WTC11 (cell line): ENCODE measurements around the gene APOA4. TPM values are rescaled to one million over a fixed set of nuclear protein-coding genes. Genes with fewer than 3 reads are reported as not detected.

ENCODE experiments used
- ATAC-seq: fragments of 200-7000 bp; cut with Tn5 transposase; 2 replicates; pipeline ENCODE4 v1.10.0; 2021; ENCODE audit warnings: mild to moderate bottlenecking, moderate library complexity
- CTCF ChIA-PET: fragments of 300-600 bp; sonication (Branson Sonifier 250); formaldehyde crosslinking; loops from one replicate; lab custom pipeline; 2021; ENCODE audit warnings: antibody characterized with exemption; lab: Charles Lee
- POLR2A ChIA-PET: fragments of 350-600 bp; sonication (Branson Sonifier 250); formaldehyde crosslinking; loops from one replicate; lab custom pipeline; 2021; ENCODE audit warnings: antibody characterized with exemption; lab: Charles Lee
- DNase-seq: peaks from one replicate; pipeline ENCODE4 v3.0.0; 2021; ENCODE audit warnings: low spot score
- H3K27ac Mint-ChIP-seq: 2 replicates; pipeline ENCODE4 v1.8.0; 2021; ENCODE audit warnings: mixed read lengths
- H3K27me3 Mint-ChIP-seq: 2 replicates; pipeline ENCODE4 v1.8.0; 2021; ENCODE audit warnings: low read depth, mild to moderate bottlenecking, moderate library complexity, mixed read lengths
- H3K36me3 Mint-ChIP-seq: 2 replicates; pipeline ENCODE4 v1.8.0; 2021; ENCODE audit warnings: mixed read lengths
- H3K4me1 Mint-ChIP-seq: 2 replicates; pipeline ENCODE4 v1.8.0; 2022; ENCODE audit warnings: mixed read lengths
- H3K4me3 Mint-ChIP-seq: 2 replicates; pipeline ENCODE4 v1.8.0; 2021; ENCODE audit warnings: mild to moderate bottlenecking, moderate library complexity, mixed read lengths
- H3K9me3 Mint-ChIP-seq: 2 replicates; pipeline ENCODE4 v1.8.0; 2021; ENCODE audit warnings: mixed read lengths
- ATF1 ChIP-seq: sonication (generic); formaldehyde crosslinking; IDR thresholded peaks from 2 replicates; pipeline ENCODE4 v1.8.1; 2023; ENCODE audit warnings: mild to moderate bottlenecking, moderate library complexity, missing genetic modification reagents
- GRHL2 ChIP-seq: fragments of 250-450 bp; sonication (Bioruptor Pico); IDR thresholded peaks from 2 replicates; pipeline ENCODE4 v1.8.0; 2022; ENCODE audit warnings: mild to moderate bottlenecking, moderate library complexity; ENCODE audit not compliant: insufficient replicate concordance, severe bottlenecking
- JAZF1 ChIP-seq: fragments of 250-450 bp; sonication (Bioruptor Pico); IDR thresholded peaks from 2 replicates; pipeline ENCODE4 v1.9.0; 2021; ENCODE audit warnings: moderate library complexity, mild to moderate bottlenecking, inconsistent platforms
- NR1H2 ChIP-seq: sonication (generic); formaldehyde crosslinking; IDR thresholded peaks from 2 replicates; pipeline ENCODE4 v1.9.0; 2021; ENCODE audit warnings: mild to moderate bottlenecking, moderate library complexity, missing genetic modification reagents
- RORB ChIP-seq: fragments of 250-450 bp; sonication (Bioruptor Pico); IDR thresholded peaks from 2 replicates; pipeline ENCODE4 v1.9.0; 2021; ENCODE audit warnings: mild to moderate bottlenecking
- ZNF317 ChIP-seq: sonication (generic); formaldehyde crosslinking; IDR thresholded peaks from 2 replicates; pipeline ENCODE4 v1.8.1; 2023; ENCODE audit warnings: low read depth, mild to moderate bottlenecking, moderate library complexity, missing genetic modification reagents, borderline replicate concordance
- total RNA-seq: library from RNA; stranded (reverse); gene quantifications from 3 replicates; pipeline ENCODE4 v1.2.3, GENCODE V29; 2021
- TF ChIP-seq, protein P1 (sequence below): fragments of 250-450 bp; sonication (Bioruptor Pico); conservative IDR thresholded peaks from 2 replicates; pipeline ENCODE4 v1.9.0; 2021; ENCODE audit warnings: mild to moderate bottlenecking
- TF ChIP-seq, protein P2 (sequence below): sonication (generic); formaldehyde crosslinking; conservative IDR thresholded peaks from 2 replicates; pipeline ENCODE4 v1.8.1; 2023; ENCODE audit warnings: mild to moderate bottlenecking, low read depth, missing genetic modification reagents, moderate library complexity
- TF ChIP-seq, protein P3 (sequence below): fragments of 200-600 bp; IDR thresholded peaks from 2 replicates; pipeline ENCODE4 v1.8.0; 2022; ENCODE audit warnings: antibody characterized with exemption
- TF ChIP-seq, protein P4 (sequence below): fragments of 250-450 bp; sonication (Bioruptor Pico); IDR thresholded peaks from 2 replicates; pipeline ENCODE4 v1.9.0; 2021; ENCODE audit warnings: mild to moderate bottlenecking, borderline replicate concordance
- TF ChIP-seq, protein P5 (sequence below): sonication (generic); formaldehyde crosslinking; conservative IDR thresholded peaks from 2 replicates; pipeline ENCODE4 v1.8.1; 2022; ENCODE audit warnings: mild to moderate bottlenecking, missing genetic modification reagents
- TF ChIP-seq, protein P6 (sequence below): sonication (generic); formaldehyde crosslinking; IDR thresholded peaks from 2 replicates; pipeline ENCODE4 v1.8.0; 2022; ENCODE audit warnings: mild to moderate bottlenecking, missing genetic modification reagents
- TF ChIP-seq, protein P7 (sequence below): sonication (generic); formaldehyde crosslinking; IDR thresholded peaks from 2 replicates; pipeline ENCODE4 v1.8.1; 2022; ENCODE audit warnings: mild to moderate bottlenecking, moderate library complexity, missing genetic modification reagents
- TF ChIP-seq, protein P8 (sequence below): sonication (generic); formaldehyde crosslinking; IDR thresholded peaks from 2 replicates; pipeline ENCODE4 v1.8.1; 2023; ENCODE audit warnings: mild to moderate bottlenecking, moderate library complexity, missing genetic modification reagents
- TF ChIP-seq, protein P9 (sequence below): sonication (generic); formaldehyde crosslinking; IDR thresholded peaks from 2 replicates; pipeline ENCODE4 v1.8.0; 2022; ENCODE audit warnings: missing genetic modification reagents

Gene APOA4
- total RNA-seq, 1 experiment from 2014 or later: not detected

DNA sequence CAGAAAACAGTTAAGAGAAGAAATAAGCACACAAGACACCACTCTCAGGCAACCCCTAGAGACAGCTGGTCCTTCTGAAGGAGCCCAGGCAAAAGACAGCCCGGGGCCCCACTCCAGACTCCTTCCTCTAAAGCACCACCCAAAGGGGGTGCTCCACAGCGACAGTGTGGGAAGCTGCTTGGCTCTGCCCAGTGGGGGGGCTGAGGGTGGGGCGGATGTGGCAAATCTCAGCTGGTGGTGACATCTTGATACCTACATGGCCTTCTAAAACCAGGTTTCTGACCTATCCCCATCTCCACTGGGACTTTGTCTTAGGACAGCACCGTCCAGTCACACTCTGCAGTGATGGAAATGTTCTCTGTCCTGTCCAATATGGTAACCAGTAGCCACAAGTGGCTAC lies 24.5 kb upstream of the APOA4 start (continued):
- TF ChIP-seq, protein P1, sequence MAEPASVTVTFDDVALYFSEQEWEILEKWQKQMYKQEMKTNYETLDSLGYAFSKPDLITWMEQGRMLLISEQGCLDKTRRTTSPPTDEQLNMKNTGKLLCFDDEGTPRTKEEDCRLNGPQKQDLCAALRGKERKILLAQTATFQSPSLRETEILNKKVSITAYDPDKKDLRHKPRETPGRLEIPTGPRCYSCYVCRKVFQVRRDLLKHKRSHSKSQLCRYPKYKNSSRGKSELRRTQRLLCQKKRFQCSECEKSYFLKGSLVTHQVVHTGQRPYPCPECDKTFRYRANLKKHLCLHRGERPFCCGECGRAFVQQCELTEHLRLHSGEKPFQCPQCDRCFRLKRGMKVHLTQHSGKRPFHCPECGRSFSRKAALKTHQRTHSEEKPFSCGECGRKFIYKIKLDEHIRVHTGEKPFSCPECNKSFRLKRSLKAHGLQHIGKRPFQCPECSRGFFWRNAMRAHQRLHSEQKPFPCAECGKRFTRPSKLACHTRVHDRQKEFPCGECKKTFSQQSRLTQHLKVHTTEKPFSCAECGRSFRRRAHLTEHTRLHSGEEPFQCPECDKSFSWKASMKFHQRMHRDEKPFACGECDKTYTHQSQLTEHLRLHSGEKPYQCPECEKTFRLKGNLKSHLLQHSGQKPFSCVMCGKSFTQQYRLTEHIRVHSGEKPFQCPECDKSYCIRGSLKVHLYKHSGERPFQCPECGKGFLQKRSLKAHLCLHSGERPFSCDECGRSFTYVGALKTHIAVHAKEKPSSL: no peak
- no peak for TF ChIP-seq RORB (CRISPR knock-in tag)
- TF ChIP-seq, protein P2, sequence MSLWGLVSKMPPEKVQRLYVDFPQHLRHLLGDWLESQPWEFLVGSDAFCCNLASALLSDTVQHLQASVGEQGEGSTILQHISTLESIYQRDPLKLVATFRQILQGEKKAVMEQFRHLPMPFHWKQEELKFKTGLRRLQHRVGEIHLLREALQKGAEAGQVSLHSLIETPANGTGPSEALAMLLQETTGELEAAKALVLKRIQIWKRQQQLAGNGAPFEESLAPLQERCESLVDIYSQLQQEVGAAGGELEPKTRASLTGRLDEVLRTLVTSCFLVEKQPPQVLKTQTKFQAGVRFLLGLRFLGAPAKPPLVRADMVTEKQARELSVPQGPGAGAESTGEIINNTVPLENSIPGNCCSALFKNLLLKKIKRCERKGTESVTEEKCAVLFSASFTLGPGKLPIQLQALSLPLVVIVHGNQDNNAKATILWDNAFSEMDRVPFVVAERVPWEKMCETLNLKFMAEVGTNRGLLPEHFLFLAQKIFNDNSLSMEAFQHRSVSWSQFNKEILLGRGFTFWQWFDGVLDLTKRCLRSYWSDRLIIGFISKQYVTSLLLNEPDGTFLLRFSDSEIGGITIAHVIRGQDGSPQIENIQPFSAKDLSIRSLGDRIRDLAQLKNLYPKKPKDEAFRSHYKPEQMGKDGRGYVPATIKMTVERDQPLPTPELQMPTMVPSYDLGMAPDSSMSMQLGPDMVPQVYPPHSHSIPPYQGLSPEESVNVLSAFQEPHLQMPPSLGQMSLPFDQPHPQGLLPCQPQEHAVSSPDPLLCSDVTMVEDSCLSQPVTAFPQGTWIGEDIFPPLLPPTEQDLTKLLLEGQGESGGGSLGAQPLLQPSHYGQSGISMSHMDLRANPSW (CRISPR knock-in tag): no peak
- no peak for TF ChIP-seq NR1H2 (CRISPR knock-in tag)
- TF ChIP-seq, protein P3, sequence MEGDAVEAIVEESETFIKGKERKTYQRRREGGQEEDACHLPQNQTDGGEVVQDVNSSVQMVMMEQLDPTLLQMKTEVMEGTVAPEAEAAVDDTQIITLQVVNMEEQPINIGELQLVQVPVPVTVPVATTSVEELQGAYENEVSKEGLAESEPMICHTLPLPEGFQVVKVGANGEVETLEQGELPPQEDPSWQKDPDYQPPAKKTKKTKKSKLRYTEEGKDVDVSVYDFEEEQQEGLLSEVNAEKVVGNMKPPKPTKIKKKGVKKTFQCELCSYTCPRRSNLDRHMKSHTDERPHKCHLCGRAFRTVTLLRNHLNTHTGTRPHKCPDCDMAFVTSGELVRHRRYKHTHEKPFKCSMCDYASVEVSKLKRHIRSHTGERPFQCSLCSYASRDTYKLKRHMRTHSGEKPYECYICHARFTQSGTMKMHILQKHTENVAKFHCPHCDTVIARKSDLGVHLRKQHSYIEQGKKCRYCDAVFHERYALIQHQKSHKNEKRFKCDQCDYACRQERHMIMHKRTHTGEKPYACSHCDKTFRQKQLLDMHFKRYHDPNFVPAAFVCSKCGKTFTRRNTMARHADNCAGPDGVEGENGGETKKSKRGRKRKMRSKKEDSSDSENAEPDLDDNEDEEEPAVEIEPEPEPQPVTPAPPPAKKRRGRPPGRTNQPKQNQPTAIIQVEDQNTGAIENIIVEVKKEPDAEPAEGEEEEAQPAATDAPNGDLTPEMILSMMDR: no peak
- TF ChIP-seq, protein P4, sequence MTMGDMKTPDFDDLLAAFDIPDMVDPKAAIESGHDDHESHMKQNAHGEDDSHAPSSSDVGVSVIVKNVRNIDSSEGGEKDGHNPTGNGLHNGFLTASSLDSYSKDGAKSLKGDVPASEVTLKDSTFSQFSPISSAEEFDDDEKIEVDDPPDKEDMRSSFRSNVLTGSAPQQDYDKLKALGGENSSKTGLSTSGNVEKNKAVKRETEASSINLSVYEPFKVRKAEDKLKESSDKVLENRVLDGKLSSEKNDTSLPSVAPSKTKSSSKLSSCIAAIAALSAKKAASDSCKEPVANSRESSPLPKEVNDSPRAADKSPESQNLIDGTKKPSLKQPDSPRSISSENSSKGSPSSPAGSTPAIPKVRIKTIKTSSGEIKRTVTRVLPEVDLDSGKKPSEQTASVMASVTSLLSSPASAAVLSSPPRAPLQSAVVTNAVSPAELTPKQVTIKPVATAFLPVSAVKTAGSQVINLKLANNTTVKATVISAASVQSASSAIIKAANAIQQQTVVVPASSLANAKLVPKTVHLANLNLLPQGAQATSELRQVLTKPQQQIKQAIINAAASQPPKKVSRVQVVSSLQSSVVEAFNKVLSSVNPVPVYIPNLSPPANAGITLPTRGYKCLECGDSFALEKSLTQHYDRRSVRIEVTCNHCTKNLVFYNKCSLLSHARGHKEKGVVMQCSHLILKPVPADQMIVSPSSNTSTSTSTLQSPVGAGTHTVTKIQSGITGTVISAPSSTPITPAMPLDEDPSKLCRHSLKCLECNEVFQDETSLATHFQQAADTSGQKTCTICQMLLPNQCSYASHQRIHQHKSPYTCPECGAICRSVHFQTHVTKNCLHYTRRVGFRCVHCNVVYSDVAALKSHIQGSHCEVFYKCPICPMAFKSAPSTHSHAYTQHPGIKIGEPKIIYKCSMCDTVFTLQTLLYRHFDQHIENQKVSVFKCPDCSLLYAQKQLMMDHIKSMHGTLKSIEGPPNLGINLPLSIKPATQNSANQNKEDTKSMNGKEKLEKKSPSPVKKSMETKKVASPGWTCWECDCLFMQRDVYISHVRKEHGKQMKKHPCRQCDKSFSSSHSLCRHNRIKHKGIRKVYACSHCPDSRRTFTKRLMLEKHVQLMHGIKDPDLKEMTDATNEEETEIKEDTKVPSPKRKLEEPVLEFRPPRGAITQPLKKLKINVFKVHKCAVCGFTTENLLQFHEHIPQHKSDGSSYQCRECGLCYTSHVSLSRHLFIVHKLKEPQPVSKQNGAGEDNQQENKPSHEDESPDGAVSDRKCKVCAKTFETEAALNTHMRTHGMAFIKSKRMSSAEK: no peak

DNA sequence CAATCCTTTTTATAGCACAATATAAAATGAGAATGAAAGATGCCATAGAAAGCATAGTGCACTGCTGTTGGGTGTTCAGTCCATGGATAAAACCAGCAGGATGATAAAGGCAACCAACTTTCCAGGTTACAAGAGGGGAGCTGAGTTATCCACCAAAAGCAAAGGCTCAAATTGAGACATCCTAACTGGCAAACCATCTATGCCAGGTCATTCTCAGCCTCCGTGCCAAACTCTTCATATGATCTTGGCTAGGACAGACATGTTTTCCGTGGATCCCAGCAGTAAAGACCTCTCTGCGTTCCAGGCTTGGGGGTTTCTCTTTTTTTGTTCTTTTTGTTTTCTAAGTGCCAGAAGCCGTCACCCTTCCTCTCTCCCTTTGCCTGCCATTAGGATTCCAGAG lies 21.6 kb upstream of the APOA4 start:
- Mint-ChIP-seq H3K36me3 (peaks cover 23% of the 10 kb centered on the region), H3K9me3 (no peaks in the 10 kb centered on the region), H3K27me3 (no peaks in the 10 kb centered on the region), H3K4me3 (no peak overlapping the region), H3K4me1 (peaks cover 4% of the 10 kb centered on the region; the same call in 1 of the 2 replicates), H3K27ac (no peak overlapping the region)
- DNase-seq (no peak), ATAC-seq (no peak)
- POLR2A ChIA-PET: interaction anchor here (0.6 kb wide), 1 partner anchor 474 kb away, joined by 3 read pairs; no protein-coding TSS in a partner anchor
- CTCF ChIA-PET: interaction anchor here (1.2 to 1.4 kb wide), 2 partner anchors 53 kb away, joined by 3 to 5 read pairs; partner anchors contain the start of gene APOA5
- no peak for TF ChIP-seq JAZF1 (CRISPR knock-in tag)
- TF ChIP-seq ATF1 (CRISPR knock-in tag): no peak
- TF ChIP-seq ZNF317 (CRISPR knock-in tag): no peak
- TF ChIP-seq, protein P5, sequence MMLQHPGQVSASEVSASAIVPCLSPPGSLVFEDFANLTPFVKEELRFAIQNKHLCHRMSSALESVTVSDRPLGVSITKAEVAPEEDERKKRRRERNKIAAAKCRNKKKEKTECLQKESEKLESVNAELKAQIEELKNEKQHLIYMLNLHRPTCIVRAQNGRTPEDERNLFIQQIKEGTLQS (CRISPR knock-in tag): no peak
- TF ChIP-seq GRHL2 (CRISPR knock-in tag): no peak
- TF ChIP-seq, protein P6, sequence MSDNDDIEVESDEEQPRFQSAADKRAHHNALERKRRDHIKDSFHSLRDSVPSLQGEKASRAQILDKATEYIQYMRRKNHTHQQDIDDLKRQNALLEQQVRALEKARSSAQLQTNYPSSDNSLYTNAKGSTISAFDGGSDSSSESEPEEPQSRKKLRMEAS: no peak
- TF ChIP-seq, protein P7, sequence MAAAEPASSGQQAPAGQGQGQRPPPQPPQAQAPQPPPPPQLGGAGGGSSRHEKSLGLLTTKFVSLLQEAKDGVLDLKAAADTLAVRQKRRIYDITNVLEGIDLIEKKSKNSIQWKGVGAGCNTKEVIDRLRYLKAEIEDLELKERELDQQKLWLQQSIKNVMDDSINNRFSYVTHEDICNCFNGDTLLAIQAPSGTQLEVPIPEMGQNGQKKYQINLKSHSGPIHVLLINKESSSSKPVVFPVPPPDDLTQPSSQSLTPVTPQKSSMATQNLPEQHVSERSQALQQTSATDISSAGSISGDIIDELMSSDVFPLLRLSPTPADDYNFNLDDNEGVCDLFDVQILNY (CRISPR knock-in tag): no peak
- TF ChIP-seq, protein P8, sequence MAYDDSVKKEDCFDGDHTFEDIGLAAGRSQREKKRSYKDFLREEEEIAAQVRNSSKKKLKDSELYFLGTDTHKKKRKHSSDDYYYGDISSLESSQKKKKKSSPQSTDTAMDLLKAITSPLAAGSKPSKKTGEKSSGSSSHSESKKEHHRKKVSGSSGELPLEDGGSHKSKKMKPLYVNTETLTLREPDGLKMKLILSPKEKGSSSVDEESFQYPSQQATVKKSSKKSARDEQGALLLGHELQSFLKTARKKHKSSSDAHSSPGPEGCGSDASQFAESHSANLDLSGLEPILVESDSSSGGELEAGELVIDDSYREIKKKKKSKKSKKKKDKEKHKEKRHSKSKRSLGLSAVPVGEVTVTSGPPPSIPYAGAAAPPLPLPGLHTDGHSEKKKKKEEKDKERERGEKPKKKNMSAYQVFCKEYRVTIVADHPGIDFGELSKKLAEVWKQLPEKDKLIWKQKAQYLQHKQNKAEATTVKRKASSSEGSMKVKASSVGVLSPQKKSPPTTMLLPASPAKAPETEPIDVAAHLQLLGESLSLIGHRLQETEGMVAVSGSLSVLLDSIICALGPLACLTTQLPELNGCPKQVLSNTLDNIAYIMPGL: no peak
- TF ChIP-seq, protein P9, sequence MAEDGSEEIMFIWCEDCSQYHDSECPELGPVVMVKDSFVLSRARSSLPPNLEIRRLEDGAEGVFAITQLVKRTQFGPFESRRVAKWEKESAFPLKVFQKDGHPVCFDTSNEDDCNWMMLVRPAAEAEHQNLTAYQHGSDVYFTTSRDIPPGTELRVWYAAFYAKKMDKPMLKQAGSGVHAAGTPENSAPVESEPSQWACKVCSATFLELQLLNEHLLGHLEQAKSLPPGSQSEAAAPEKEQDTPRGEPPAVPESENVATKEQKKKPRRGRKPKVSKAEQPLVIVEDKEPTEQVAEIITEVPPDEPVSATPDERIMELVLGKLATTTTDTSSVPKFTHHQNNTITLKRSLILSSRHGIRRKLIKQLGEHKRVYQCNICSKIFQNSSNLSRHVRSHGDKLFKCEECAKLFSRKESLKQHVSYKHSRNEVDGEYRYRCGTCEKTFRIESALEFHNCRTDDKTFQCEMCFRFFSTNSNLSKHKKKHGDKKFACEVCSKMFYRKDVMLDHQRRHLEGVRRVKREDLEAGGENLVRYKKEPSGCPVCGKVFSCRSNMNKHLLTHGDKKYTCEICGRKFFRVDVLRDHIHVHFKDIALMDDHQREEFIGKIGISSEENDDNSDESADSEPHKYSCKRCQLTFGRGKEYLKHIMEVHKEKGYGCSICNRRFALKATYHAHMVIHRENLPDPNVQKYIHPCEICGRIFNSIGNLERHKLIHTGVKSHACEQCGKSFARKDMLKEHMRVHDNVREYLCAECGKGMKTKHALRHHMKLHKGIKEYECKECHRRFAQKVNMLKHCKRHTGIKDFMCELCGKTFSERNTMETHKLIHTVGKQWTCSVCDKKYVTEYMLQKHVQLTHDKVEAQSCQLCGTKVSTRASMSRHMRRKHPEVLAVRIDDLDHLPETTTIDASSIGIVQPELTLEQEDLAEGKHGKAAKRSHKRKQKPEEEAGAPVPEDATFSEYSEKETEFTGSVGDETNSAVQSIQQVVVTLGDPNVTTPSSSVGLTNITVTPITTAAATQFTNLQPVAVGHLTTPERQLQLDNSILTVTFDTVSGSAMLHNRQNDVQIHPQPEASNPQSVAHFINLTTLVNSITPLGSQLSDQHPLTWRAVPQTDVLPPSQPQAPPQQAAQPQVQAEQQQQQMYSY (CRISPR knock-in tag): no peak
